ENCODE measurements around the gene NPAS3.

NPAS3 gene

DNA sequence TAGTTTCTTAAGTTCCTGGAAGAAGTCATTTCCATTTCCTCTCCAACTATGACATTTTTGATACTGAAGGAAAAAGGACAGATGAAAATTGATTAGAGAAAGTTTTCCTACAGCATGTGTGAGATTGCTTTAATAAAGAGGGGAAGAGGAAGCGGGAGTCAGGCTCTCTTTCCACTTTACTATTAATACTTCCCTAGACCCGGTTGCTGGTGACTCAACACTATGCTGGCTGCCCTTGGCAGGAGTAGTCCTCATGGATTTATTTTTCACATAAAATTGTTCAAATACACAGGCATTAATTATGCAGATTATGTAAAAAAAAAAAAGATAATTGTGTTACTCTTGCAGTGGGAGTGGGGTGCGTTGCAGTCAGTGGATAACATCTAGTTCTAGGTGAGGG lies 718.8 kb downstream of the NPAS3 start:
- no peak for DNase-seq

DNA sequence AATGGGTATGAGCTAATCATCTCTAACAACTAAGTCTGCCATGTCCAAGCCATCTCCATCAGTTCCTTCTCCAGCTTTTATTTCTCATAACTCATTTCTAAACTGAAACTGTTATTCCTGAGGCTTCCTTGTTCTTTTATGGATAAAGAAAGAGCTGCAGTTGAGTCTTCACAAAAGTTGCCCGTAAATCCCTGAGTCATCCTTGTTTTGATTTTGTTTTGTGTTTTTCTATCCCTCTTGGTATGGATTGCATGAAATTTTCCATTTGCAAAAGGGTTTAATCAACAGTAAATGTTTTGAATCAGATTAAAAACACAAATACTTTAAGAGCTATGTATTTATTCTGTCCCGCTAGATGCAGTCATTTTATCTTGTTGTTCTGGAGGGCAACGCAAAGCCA lies 721.6 kb downstream of the NPAS3 start:
- no peak for DNase-seq

DNA sequence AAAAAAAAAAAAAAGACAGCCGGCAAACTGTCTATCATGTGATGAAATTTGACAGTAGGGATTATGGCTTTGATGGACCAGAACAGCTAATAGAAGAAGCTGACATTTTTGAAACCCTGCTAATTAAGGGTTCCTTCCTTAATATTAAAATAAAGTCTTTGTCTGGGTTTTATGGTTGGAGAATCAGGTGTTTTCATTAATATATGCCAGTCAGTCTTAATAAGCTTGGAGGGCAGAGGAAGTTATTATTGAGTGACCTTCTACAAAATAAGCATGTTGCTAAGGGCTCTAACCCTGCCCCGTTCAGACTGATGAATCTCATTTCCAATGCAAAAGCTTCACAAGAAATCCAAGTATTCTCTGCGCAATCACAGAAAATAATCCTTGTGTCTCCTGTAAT lies 722.4 kb downstream of the NPAS3 start:
- no peak for DNase-seq

DNA sequence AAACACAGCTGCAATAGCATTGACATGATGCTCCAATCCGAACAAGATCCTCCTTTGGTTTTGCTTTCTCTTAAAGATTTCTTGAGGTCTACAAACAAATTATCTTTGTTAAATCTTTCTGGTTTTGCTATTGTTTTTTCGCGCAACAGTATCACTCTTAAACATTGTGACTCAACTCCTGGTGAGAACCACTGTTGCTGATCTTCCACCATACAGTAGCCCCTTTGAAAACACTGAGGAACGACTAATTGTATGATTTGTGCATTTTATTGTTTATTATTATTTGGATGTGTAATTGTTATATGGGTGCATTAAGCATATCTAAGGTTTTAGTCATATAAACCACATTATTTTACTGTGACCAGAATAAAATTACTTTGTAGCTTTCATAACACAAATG lies 729.4 kb downstream of the NPAS3 start:
- DNase-seq, result no peak

DNA sequence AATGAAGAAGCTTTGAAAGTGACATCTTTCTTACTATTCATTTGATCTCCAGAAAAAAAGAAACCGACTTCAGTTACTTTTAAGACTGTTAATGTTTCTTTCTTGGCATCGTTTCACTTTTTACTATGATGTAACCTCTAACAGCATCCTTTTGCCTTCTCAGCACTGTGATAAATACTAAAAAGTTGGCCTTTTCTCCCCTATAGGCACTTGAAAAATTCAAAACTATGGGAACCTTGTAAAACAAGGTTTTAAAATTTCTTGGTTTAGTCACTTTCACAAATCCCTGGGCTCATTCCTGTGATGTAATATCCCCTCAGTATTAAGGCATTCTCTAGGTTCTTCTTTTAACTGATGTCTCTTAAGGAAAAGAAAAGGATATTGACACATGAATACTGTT lies 730.4 kb downstream of the NPAS3 start:
- no peak for DNase-seq

DNA sequence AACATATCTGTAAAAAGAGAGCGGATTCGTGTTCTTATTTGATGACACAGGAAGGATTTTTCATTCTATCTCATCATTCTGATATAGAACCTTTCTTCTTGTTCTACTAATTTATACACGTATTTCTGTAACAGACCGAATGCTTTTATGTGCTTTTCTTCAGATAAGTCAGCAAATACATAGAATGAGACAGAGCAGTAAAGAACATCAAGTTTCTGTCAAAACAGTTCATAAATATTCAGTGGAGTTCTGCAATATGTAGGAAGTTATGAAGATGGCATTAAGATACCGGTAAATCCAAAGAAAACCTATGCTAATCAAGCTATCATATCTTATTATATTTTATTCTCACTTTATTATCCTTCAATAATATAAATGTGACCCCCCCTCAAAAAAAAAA lies 731.6 kb downstream of the NPAS3 start:
- no peak for DNase-seq

DNA sequence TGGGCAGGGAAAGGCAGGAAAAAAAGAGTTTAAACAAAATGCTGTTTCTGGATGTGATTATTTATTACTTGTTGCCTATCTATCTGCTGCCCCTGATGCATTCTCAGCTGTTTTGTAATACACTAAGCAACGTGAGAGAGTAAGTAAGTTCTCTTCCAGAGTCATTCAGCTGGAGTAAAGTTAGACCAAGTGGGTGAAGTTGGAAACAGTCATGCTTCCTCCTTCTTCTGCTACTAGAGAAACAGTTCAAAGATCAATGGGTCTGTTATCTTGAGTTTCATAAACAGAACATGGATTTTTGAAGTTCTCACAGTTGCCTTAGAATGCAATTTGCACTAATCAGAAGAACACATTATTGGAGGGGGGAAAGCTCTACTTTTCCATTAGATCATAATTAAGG lies 732.9 kb downstream of the NPAS3 start:
- DNase-seq, result no peak

DNA sequence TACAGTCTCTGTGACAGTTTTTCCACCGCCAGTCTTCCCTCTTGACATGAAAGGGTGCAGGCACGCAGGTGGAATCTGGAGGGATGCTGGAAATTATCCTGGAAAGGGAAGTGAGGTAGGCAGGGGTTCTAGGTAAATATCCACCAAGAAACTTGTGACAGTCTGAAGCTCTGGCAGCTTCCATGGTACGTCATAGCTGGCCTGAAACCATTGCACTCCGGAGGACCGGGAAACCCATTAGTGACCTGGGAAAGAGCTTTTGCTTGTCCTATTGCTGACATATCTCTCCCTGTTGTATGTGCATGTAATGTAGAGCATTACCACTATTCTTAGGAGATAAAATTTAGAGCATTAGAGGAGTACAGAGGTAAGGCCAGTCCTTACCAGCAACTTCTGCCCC lies 736.2 kb downstream of the NPAS3 start:
- DNase-seq, result no peak

DNA sequence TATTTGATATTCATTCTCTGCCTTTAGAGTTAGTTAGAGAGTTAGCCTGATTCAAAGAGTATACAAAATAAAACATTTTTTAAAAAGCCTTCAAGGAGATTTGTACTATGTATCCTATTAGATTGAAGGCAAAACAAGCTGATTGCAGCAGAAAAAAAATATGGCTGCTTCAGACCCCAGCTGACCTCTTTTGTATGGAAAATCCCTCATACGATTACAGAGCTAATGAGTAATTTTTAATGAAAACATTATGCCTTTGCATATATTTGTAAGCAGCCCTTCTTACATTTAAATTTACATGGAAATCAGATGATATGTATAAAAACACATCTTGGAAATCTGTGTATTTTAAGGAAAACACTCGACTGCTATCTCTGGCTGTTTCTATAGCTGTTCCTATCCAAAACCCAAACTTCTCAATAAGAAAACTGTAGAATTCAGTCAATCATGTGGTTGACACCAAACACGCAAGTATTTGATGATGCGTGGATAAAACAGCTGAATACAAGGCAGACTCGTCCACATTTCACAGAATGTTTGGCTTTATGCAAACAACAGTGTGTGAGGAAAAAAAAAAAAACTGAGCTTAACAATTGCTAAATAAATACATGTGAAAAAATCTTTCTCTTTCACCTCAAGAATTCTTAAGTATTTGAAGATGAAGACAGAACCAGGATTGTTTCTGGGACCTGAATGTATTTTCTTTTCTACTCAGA lies 736.9 kb downstream of the NPAS3 start:
- no peak for DNase-seq

DNA sequence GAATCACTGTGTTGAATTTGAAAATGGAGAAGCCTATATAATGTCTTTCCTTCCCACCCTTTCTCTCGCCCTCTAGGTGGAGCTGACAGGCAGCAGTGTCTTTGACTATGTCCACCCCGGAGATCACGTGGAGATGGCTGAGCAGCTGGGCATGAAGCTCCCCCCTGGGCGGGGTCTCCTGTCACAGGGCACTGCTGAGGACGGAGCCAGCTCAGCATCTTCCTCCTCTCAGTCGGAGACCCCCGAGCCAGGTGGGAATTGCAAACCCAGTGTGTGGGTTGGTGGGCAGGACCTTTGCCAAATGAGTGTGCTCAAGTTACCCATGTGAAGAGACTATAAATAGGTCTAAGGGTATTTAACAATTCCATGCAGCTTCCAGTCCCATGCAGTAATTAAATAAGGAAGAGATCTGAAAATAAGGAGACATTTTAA lies 737.5 kb downstream of the NPAS3 start:
- peak; percentile 8 for DNase-seq

DNA sequence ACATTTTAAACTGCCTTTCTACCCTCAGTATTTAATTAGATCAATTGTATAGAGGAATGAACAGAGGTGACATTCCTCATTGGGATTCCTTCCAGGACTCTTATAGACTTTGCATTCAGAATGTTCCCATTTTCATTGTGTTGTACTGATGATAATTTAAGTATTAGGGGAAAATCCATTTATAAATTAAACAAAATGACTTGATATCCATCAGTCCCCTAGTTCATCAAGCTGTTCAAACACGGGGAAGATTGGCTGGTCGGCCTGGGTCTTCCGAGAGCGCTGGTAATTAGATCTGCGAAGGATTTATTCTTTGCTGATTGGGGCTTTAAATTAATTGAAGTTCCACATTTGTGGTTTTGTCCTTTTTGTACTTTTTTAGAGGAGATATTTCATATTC lies 738.2 kb downstream of the NPAS3 start:
- DNase-seq, result no peak

DNA sequence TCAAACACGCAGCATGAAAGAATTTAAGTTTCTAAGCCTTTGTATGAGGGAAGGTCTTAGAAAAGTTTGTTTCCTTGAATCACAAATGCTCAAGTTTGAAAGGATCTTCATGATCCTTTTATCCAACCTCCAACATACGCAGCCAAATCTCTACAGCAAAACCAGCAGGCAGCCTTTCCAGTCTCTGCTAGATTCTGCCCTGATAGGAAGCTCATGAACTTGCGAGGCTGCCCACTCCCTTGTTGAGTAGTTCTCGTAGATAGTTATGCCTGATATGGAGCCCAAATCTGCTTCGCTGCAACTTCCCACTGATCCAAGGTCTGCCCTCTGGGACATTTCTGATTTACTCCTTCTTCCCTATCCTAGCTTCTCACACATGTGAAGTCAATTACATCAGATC lies 739.3 kb downstream of the NPAS3 start:
- no peak for DNase-seq

DNA sequence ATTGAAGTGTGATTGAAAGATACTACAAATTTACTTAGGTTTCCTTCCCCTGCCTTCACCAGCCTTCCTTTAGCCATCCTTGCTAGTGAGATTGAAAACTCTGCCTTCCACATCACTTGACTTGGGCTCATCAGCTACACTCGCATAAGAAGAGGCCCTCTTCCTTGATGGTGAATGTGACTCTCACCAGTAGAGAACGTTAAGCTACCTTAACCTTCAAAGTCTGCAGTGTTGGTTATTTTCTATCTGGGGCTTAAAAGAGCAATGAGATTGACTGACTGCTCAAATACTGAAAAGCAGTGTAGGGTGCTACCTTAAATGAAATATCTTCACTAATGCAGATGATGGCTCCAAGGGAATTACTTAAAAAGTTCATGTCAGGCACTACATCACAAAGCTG lies 740.3 kb downstream of the NPAS3 start:
- no peak for DNase-seq

DNA sequence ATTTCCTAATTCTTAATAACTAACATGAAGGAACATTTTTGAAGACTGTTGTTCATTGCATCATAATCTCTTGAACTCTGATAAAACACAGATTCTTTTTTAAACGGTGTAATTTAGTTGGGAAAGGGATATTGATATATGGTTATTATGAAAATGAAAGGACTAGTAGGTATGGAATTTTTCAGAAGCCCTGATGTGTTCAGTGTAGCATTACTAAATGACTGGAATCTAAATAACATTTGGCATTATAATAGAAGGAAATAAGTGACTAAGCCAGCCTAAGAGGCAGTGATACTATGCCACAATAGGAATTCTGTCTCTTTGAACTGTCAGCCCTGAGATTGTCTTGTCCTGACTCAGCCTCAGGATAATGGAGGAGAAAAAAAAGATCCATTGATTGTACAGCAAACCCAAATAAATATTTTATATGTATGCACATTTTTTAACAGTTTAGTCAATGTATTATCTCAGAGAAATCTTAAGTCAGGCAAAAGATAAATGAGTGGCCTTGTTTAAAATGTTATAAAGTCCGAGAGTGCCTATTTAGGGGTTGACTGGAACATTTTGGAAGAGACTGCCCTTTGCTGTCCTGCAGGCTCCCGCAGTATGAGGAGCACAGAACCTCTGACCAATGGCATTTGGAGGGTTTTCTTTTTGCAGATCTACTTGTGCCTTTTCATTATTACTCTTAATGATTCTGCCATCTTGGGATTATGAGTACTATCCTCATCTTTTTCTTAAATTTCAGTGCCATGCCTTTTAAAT lies 741.0 kb downstream of the NPAS3 start:
- no peak for DNase-seq

DNA sequence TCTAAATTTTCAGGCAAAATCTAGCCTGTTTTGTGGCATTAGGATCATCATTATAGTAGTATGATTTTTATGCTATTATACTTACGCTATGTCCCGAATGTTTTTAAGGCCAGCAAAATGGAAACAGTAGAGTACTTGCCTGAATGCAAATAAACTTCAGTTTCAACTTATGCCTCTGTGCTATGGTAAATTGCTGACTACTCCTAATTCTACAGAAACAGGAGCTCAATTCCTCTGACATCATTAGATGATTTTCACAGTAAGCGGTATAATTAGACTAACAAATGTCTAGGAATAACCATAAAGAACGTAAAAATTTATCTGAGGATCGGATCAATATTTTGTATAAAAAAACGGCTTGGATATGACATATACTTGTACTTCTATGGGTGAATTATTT lies 742.2 kb downstream of the NPAS3 start:
- no peak for DNase-seq

DNA sequence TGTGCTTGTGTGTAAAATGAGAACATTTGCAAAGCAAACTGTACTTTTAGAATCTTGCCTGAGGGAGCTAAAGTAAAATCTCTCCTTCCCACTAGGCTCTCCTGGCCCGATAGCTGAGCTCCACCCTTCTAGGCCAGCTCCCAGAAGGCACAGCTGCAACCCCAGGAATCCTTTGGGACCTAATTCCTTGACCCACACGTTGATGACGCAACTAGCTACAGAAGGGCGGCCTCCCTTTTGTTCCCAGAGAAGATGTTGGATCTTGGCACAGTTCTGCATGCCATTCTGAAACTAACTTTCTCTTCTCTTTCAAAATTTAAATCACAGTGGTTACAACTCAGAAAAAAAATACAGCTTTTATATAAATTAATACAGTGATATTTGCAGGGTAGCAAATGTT lies 744.1 kb downstream of the NPAS3 start:
- no peak for DNase-seq

DNA sequence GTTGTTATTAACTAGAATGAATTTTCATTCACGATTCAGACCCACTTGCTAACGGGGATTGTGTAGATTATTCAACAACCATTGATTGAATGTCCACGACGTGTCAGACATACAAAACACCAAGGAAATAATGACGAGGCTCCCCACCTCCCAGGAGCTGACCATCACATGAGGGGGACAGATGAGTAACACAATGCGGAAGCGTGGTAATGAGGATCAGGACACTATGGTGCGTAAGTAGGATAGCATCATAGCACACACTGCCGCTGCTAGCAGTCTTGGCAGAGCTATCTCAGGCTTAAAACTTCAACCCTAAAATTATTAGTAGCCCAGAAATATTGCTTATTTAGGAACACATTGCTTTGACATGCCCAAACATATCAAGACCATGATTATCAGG lies 746.3 kb downstream of the NPAS3 start:
- no peak for DNase-seq

DNA sequence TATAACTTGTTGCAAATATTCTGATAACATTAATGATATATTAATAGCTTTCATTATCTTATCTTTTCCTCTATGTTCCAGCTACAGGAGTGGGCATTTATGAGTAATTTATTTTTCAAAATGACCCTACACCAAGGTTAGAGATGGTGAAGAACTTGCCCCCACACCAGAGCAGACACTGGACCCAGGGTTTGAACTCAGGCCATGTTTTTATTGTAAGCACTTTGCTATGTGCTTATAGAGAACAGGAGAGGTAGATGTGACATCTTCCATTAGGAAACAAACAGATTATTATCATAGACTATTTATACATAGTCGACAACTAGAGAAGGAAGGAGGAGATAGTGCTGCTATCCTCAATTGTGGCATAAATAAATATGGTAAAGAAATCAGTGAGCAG lies 747.0 kb downstream of the NPAS3 start:
- no peak for DNase-seq

DNA sequence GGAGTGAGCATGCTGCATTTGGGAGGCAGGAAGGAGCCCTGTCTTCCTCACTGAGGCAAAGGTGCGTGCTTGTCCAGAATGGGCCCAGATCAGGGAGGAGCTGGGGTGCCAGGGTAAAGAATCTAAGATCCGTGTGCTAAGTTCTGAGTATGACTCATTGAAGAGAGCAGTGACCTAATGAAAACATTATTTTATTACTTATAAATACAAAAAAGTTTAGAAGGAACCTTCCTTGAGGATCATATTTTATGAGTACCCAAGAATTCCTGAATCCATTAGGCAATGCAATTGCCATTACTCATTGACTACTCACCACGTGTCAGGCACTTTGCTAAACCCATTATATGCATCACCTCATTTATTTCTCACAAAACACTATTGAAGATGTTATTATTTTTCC lies 747.5 kb downstream of the NPAS3 start:
- DNase-seq, result no peak

DNA sequence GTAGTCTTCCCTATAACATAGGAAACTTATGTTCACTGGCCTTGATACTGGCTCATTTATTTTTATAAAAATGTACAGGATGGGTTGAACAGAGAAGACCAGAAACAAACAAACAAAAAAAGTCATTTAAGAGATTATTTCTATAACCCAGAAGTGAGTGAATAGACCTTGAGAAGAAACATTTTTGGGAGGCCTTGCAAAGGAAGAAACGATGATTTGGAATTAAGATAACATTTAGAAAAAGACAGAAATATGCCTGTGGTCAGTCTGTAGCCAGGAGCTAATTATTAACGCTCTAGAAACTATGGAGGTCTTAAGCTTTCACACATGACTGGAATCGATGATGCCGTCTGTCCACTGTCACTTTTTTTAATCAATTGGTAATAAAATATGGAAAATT lies 748.2 kb downstream of the NPAS3 start:
- DNase-seq, result no peak

DNA sequence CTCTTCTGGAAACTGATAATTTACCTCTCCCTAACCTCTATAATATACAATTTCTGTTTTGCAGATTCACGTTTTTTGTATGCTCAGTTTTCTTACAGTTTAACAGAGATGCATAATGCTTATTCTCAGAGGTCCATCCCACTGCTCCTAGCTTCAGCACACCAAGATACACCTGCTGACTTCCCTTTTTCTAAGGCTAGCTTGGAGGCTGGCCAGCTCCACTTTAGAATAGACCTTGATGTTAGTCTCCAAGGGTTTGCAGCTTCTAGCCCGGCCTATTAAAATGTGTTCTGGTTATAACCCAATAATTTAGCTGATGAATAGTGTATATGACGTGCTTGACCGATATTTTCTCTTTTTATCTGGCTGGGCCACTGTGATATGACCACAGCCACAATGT lies 751.0 kb downstream of the NPAS3 start:
- DNase-seq, result no peak

DNA sequence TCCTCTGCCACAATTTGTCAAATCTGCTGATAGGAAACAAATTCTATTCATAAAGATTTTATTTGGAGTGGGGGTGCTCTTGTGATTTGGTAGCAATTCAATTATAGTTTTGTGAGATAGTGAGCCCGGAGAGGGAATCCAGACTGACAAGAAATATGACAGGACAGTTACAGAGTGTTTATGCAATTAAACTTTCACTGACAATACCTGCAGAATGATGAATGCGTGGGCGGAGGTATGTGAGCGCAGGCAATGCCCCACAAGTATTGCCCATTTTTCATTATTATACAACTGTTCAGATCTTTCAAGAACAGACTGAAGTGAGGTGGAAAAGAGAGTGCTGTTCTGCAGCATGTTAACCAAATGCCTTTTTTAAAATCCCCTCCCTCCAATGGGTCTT lies 753.2 kb downstream of the NPAS3 start:
- DNase-seq, result no peak

DNA sequence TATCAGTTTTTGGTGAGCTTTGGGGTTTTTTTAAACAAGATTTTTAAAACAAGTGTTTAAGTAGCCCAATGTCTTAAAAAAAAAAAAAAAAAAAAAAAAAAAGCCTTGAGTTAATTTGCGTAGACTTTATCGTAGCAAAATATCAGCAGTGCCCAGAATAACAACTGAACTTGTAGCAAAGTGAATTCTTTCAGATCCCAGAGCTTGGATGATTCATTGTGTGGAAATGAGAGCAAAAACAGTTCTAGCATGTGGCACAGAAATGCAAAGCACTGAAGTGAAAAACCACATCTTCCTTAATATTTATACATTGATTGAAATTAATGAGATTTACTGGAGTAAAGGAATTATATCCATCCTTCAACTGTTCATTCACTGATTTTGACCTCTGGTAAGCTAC lies 754.1 kb downstream of the NPAS3 start:
- no peak for DNase-seq

DNA sequence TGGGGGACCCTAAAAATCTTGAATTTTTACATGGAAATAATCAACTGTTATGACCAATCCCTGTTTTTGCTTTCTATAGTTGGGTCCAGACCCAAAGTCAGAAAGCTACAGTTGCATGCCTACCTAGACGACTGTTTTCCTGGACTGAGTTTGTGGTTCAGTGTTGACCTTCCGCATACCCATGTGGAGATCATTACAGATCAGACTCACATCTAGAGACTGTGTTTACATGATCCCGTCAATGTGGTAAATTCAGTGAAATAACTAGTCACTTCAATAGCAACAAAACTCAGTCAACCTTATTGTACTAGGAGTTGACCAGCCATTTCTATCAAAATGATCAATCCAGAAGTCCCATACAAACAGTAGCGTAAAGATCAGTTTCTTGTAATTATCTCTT lies 754.6 kb downstream of the NPAS3 start:
- no peak for DNase-seq

DNA sequence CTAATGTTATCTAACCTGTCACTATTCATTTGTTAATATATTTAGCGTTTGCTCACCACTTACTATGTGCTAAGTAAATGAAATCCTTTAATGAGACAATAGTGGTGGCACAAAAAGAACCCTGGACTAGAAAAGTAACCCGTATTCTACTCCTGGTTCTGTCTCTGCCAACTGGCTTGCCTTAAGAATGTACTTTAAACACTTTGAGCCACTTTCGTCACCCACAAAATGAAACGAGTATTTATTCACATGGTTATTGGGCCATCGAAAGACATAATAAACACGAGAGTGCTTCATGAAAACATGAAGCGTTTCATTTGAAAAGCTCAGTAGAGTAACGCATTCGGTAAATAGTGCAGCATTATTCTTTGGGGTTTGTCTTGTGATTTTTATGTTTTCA lies 757.5 kb downstream of the NPAS3 start:
- no peak for DNase-seq

Data from activated CD4-positive, alpha-beta T cell treated with anti-CD3 and anti-CD28 coated beads, Interleukin-2, amount 50 U/mL, for 16 hours (primary cell).